Muscle layer of duodenum (tissue), 2 donors: ENCODE data around the gene ACSL4.
"Not testable (repeated sequence)": the region's sequence is repeated elsewhere in the genome, so short reads cannot be mapped to it uniquely, and the experiment has no call there.

Source experiments
- H3K27ac ChIP-seq: one replicate; pipeline ENCODE4 v1.7.0; 2013; ENCODE audit warnings: mild to moderate bottlenecking, low read length
- H3K27me3 ChIP-seq: one replicate; pipeline ENCODE4 v1.7.0; 2013; ENCODE audit warnings: low read depth, mild to moderate bottlenecking, control low read depth, low read length
- H3K36me3 ChIP-seq, 2 donors: one replicate each; pipeline ENCODE4 v1.7.0; 2013; ENCODE audit warnings: low read length in 2 of 2, control low read depth in 1 of 2, mild to moderate bottlenecking in 1 of 2; ENCODE audit not compliant: insufficient read depth in 2 of 2, control insufficient read depth in 1 of 2
- H3K4me1 ChIP-seq, 2 donors: one replicate each; pipeline ENCODE4 v1.7.0; 2013; ENCODE audit warnings: low read length in 2 of 2, mild to moderate bottlenecking in 2 of 2, control low read depth in 1 of 2, moderate library complexity in 1 of 2; ENCODE audit not compliant: insufficient read depth in 2 of 2, control insufficient read depth in 1 of 2
- H3K4me3 ChIP-seq, 2 donors: one replicate each; pipeline ENCODE4 v1.7.0; 2013; ENCODE audit warnings: low read length in 2 of 2, low read depth in 1 of 2, mild to moderate bottlenecking in 1 of 2
- H3K9me3 ChIP-seq, 2 donors: one replicate each; pipeline ENCODE4 v1.7.0; 2013; ENCODE audit warnings: low read length in 2 of 2, control low read depth in 1 of 2, mild to moderate bottlenecking in 1 of 2; ENCODE audit not compliant: control insufficient read depth in 1 of 2
- donor health status: healthy.

Gene ACSL4

DNA sequence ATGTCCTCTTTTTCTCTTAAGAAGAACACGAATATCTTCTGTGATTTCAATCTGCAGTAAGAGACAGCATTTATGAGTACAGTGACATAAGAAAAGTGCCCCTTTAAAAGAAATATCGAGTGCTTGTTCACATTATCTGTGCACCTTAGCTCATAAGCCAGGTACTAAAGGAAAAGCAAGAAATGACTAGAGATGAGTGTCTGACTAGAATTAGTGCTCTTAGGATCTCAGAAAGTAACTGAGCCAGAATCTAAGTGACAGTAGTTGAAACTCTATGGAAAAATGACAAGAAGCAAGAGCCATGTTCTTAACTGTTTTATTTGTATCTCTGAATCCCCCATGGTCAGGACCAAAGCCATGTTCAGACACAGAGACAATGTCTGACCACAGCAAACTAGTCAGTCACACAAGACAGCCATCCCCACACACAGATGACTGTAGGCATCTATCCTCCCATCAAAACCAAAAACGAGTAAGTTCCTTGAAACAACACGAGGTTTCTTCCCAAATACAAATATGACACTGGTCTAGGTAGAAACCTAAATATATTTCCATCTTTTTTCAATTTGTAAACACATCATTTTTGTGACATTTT, 36.8 kb downstream of the ACSL4 start:
- H3K4me3 ChIP-seq: no peak overlapping the region
- no peak overlapping the region for H3K27ac ChIP-seq
- no peaks in the 10 kb centered on the region for H3K9me3 ChIP-seq
- H3K27me3 ChIP-seq: no peaks in the 10 kb centered on the region
- no peaks in the 10 kb centered on the region for H3K4me1 ChIP-seq
- H3K36me3 ChIP-seq: no peaks in the 10 kb centered on the region

DNA sequence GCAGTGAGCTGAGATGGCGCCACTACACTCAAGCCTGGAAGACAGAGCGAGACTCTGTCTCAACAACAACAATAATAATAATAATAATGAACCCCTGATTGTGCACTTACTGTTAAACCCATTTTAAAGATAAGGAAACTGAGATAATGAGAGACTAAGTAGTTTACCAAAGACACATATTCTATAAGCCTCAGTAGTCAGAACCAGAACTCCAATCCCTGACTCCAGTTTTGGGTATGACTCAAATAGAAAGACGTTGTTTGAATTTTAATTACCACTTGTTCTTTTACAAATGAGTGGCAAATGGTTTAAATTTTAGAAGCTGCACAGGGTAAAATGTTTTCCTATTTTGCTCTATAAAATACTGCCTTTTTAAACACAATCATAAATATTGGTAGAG, 37.4 kb downstream of the ACSL4 start:
- Histone ChIP-seq H3K36me3 (no peaks in the 10 kb centered on the region), H3K4me1 (no peaks in the 10 kb centered on the region), H3K9me3 (no peaks in the 10 kb centered on the region), H3K27ac (no peak overlapping the region), H3K27me3 (no peaks in the 10 kb centered on the region), H3K4me3 (no peak overlapping the region)

DNA sequence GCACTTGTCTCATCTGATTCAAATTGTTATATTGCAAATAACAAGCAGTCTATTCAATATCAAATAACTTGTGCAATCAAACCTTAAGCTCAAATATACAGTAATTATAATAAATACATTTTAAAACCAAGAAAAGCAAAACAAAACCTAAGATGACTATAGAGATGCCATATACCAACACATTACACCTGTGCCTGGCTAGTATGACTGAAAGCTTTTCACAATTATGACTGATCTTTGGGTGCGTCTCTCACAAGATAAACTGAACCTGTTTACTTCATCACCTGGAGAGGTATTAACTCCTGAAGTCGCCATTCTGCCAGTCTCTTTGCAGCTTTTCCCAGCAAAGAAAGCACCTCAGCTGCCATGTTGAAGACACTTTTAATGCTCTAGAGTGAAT, 41.3 kb downstream of the ACSL4 start:
- H3K27me3 ChIP-seq: no peaks in the 10 kb centered on the region
- H3K4me1 ChIP-seq: no peaks in the 10 kb centered on the region
- no peaks in the 10 kb centered on the region for H3K36me3 ChIP-seq
- H3K9me3 ChIP-seq: no peaks in the 10 kb centered on the region
- H3K4me3 ChIP-seq: no peak overlapping the region
- H3K27ac ChIP-seq: no peak overlapping the region

DNA sequence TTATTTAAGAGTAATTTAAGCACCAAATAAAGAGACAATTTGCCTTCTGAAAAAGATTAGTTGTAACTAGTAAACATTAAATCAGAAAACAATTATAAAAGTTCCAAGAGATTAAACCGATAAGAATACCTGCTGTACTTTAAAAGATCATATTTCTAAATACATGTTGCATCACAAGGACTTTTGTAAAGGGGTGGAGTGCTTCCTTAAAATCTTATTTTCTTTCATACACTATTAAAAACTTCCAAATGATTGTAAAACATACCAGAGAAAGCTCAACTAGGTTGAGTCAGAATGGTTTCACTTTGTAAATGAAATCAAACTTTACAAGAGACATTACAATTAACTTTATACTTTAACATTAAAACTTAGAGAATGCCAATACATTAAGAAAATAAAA, 41.8 kb downstream of the ACSL4 start:
- H3K27me3 ChIP-seq: no peaks in the 10 kb centered on the region
- H3K4me1 ChIP-seq: no peaks in the 10 kb centered on the region
- no peaks in the 10 kb centered on the region for H3K36me3 ChIP-seq
- no peak overlapping the region for H3K4me3 ChIP-seq
- no peak overlapping the region for H3K27ac ChIP-seq
- no peaks in the 10 kb centered on the region for H3K9me3 ChIP-seq

DNA sequence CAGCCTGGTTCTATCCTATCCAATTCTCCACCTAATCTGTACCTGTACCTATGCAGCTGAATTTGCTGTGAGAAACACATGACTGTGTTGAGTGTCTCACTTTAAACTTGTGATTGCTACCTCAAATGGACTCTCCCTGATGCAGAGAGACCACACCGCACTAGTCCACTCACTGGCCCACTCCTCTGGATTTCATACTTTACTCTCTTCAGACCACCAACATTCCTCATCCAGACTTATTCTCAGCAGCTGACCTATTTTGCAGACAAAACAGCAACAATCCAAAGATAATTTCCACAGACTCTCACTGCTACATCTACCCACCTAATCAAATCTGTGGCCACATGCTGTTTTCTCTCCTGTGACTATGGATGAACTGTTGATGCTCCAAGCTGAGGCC, 45.2 kb downstream of the ACSL4 start:
- Histone ChIP-seq H3K27ac (no peak overlapping the region), H3K9me3 (no peaks in the 10 kb centered on the region), H3K4me1 (peaks cover 0 to 5% of the 10 kb centered on the region in 2 donors), H3K4me3 (no peak overlapping the region), H3K36me3 (no peaks in the 10 kb centered on the region), H3K27me3 (no peaks in the 10 kb centered on the region)

DNA sequence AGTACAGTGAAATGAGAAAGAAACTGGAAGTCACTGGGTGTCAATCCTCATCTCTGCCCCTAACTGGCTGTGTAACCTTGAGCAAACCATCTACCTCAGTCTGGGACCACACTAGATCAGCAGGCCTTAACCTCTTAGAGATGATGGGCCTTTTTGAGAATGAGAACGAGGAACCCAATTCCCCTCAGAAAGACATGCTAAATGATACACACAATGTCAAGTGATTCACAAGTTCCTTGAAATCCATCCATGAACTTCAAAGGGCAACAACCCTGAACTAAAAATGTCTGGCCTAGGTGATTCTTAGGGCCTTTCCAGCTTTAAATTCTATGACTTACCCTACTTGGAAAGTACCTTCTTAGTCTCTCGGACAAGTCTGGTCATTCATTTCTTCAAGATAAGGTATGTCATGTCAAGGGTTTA, 47.4 kb downstream of the ACSL4 start:
- H3K4me1 ChIP-seq: peaks cover 0 to 5% of the 10 kb centered on the region in 2 donors
- H3K27ac ChIP-seq: no peak overlapping the region
- no peaks in the 10 kb centered on the region for H3K36me3 ChIP-seq
- H3K4me3 ChIP-seq: no peak overlapping the region
- H3K27me3 ChIP-seq: no peaks in the 10 kb centered on the region
- no peaks in the 10 kb centered on the region for H3K9me3 ChIP-seq

DNA sequence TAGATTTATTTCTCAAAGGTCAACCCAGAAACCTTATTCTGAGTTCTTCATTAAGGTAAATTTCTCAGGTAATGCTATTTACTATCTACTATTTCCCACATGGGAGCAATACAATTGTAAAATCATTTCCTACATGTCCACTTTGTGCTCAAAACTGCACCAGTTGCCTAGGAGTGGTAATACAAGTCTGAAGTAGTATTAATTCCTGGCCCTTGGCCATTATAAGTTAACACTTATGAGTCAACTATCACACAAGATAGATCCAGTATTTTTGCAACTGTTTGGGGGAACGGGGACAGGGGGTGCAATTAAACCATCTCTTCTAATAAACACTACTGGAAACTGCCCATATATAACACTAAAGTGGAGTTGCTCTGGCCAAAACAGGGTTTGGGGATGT, 48.9 kb downstream of the ACSL4 start:
- H3K4me3 ChIP-seq: no peak overlapping the region
- peaks cover 0 to 5% of the 10 kb centered on the region in 2 donors for H3K4me1 ChIP-seq
- H3K9me3 ChIP-seq: no peaks in the 10 kb centered on the region
- peaks cover 0 to 5% of the 10 kb centered on the region in 2 donors for H3K36me3 ChIP-seq
- no peaks in the 10 kb centered on the region for H3K27me3 ChIP-seq
- no peak overlapping the region for H3K27ac ChIP-seq

DNA sequence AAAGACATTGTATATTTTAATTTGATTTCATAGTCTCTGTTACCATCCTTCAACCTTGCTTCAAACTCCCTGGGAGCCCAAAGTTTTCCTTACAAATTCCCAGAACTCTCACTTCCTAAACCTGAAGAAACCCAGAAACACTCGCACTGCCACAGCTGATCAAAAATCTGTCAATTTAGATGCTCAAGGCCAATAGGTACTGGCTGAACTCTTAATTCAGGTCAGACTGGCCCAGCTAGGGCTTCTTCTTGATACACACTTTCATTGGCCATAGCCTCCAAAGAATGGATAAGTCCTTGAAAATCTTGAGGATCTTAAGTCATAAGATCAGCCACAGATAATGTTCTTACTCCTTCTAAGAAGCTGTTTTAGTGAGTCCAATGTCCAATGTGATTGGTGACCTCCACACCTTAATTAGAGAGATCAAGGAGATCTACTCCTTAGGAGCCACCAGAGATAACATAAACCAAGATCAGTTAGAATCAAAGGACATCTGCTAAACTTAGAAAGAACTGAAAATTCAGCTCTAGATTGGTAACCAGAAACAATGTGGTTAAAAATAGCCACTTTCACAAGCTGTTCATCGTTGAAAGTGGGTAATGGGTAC, 51.5 kb downstream of the ACSL4 start:
- Histone ChIP-seq H3K4me1 (peaks cover 0 to 5% of the 10 kb centered on the region in 2 donors), H3K9me3 (no peaks in the 10 kb centered on the region), H3K4me3 (no peak overlapping the region), H3K36me3 (peaks cover 0 to 5% of the 10 kb centered on the region in 2 donors), H3K27ac (no peak overlapping the region), H3K27me3 (no peaks in the 10 kb centered on the region)

DNA sequence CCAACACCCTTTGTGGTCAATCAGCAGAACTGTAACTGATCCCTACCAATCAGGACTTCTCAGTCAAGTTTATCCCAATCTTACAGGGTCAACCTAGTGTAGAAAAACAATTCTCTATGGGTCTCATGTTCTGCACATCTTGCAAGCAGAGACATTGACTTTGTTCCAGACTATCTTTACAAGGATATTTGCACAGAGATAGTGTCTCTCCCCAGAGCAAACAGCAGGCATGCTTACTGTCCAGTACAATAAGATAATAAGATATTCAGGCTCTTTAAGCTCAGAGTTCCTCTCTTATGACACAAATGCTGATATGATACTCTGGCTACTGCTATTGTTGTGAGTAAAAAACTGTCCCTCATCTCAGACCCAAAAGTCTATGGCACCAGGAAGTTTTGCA, 53.2 kb downstream of the ACSL4 start:
- no peaks in the 10 kb centered on the region for H3K27me3 ChIP-seq
- H3K36me3 ChIP-seq: peaks cover 4 to 5% of the 10 kb centered on the region in 2 donors
- H3K27ac ChIP-seq: no peak overlapping the region
- no peaks in the 10 kb centered on the region for H3K9me3 ChIP-seq
- H3K4me3 ChIP-seq: no peak overlapping the region
- H3K4me1 ChIP-seq: peaks cover 0 to 5% of the 10 kb centered on the region in 2 donors

DNA sequence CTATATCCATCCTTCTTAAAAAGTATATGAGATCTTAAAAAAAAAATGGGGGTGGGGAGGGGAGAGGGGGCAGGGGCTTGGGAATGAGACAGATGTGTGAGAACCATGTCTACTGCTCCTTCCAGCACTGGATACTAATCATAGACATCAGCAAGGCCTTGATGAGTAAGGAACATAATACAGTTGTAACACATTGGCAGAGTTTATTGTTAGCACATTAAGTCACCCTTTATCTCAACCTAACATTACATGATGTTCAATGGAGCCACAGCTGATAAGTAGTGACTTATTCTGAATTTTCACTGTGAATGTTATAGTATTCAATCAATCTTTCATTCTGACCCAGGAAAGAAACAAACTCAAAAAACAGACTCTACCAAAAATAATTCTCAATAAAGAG, 60.8 kb downstream of the ACSL4 start:
- no peaks in the 10 kb centered on the region for H3K9me3 ChIP-seq
- no peaks in the 10 kb centered on the region for H3K4me1 ChIP-seq
- no peak overlapping the region for H3K27ac ChIP-seq
- peaks cover 10 to 17% of the 10 kb centered on the region in 2 donors for H3K36me3 ChIP-seq
- H3K4me3 ChIP-seq: no peak overlapping the region
- H3K27me3 ChIP-seq: no peaks in the 10 kb centered on the region

DNA sequence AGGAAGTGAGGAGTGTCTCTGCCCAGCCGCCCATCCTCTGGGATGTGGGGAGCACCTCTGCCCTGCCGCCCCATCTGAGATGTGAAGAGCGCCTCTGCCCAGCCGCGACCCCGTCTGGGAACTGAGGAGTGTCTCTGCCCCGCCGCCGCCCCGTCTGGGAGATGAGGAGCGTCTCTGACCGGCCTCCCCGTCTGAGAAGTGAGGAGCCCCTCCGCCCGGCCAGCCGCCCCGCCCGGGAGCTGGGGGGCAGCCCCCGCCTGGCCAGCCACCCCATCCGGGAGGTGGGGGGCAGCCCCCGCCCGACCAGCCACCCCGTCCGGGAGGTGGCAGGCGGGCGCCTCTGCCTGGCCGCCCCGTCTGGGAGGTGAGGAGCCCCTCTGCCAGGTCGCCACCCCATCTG, 61.9 kb downstream of the ACSL4 start:
- peaks cover 13 to 17% of the 10 kb centered on the region in 2 donors for H3K36me3 ChIP-seq
- not testable (repeated sequence) for H3K27ac ChIP-seq

DNA sequence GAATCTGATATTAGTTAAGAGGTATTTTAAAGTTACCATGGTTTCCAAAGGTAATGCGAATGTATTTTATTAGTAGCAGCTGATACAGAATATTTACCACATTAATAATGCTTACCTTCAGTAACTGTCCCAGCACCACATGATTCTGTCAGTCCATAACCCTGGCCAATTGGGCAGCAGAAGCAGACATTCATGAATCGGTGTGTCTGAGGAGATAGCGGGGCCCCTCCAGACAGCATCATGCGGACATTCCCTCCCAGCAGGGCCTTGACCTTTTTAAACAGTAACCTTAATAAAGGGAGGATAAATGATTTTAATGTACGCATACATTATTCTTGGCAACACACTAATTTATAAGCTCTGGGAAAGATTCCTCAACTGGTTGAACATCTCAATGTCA, 65.1 kb downstream of the ACSL4 start:
- Histone ChIP-seq H3K36me3 (peaks cover 4 to 20% of the 10 kb centered on the region in 2 donors), H3K9me3 (no peaks in the 10 kb centered on the region), H3K27me3 (no peaks in the 10 kb centered on the region), H3K4me1 (no peaks in the 10 kb centered on the region), H3K4me3 (no peak overlapping the region), H3K27ac (no peak overlapping the region)

More for the DNA sequence above, 61.9 kb downstream of the ACSL4 start:
- H3K9me3 ChIP-seq, H3K4me3 ChIP-seq, H3K4me1 ChIP-seq, H3K27me3 ChIP-seq: not testable (repeated sequence)
